ENCODE data around the gene BTF3. TPM values are rescaled to one million over a fixed set of nuclear protein-coding genes. Genes with fewer than 3 reads are reported as not detected.

BTF3 gene
- total and polyA plus RNA-seq, 2 of the 13 experiments (the other 11 are each of a cell fraction or from before 2014, with no cell fraction given): 557 to 698 TPM

DNA sequence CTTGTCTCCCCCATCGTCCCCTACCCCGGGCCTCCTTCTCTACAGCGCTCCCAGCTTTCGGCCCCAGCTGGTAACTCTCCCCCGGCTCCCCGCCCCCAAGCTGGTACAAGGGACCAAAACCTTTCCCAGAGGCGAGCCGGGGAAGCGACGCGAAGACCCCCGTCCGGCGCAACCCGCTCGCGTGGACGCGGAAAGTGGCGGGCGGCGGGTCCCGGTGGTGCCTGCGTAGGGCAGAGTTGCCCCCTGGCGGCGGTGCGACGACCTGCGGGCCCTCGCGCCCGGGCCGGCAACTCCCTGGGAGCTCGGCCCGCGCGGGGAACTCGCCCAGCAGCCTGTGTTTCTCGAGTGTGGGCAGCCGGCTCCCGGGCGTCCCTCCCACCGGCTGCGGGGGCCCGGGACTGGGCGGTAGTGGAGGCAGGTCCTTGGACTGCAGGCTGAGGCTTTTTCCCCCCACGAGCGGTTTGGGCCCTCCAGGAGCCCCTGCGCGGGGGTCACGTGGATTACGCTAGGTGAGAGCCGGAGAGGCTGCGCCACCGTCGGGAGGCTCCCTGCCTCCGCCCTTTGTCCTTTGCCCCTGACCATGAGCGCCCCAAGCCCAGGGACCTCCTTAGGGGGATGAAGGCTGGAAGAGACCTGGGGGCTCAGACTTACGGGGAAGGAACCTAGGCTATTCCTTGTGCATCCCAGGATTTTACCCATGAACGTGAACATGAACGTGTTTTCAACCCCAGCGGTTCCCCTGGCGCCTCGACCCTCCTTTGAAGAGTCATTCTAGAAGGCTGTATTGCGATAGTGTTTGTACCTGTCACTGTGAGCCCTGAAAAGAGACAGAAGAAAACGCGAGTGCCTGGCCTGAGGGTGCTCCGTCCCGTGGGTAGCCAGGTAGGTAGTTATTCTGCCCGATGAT is 46.8 kb upstream of the BTF3 start (continued):
- TF ChIP-seq HDAC1 (CRISPR knock-in tag; IDR thresholded peaks at IDR 0.05) (no peak), ZNF260 (CRISPR knock-in tag; IDR thresholded peaks at IDR 0.05; ENCODE audit: borderline replicate concordance, low read depth) (no peak), MTA3 (CRISPR knock-in tag; IDR thresholded peaks at IDR 0.05) (no peak), SUZ12 (IDR thresholded peaks at IDR 0.05; ENCODE audit: low read depth, low read length) (peak; percentile 12; the same call in 1 of the 2 replicates), ZNF563 (CRISPR knock-in tag; IDR thresholded peaks at IDR 0.05) (no peak), NR2F1 (CRISPR knock-in tag; IDR thresholded peaks at IDR 0.05) (no peak), BHLHE40 (IDR thresholded peaks at IDR 0.05; ENCODE audit: low read length) (no peak), MYNN (CRISPR knock-in tag; IDR thresholded peaks at IDR 0.05; ENCODE audit: low read depth) (no peak), SIN3B (IDR thresholded peaks at IDR 0.05; ENCODE audit: low read length) (no peak), MYC (CRISPR knock-in tag; IDR thresholded peaks at IDR 0.05; ENCODE audit: borderline replicate concordance) (no peak), SRSF9 (IDR thresholded peaks at IDR 0.05; ENCODE audit: borderline replicate concordance, insufficient read depth, low read depth, low read length, poor library complexity, severe bottlenecking) (no peak), ZNF570 (CRISPR knock-in tag; IDR thresholded peaks at IDR 0.05; ENCODE audit: borderline replicate concordance) (no peak), ZNF24 (IDR thresholded peaks at IDR 0.05) (no peak), KAT7 (CRISPR knock-in tag; IDR thresholded peaks at IDR 0.05; ENCODE audit: borderline replicate concordance) (no peak), ZKSCAN1 (IDR thresholded peaks at IDR 0.05; ENCODE audit: low read length) (no peak), ZNF788 (CRISPR knock-in tag; IDR thresholded peaks at IDR 0.05; ENCODE audit: borderline replicate concordance) (no peak)
- TF ChIP-seq, protein P1, sequence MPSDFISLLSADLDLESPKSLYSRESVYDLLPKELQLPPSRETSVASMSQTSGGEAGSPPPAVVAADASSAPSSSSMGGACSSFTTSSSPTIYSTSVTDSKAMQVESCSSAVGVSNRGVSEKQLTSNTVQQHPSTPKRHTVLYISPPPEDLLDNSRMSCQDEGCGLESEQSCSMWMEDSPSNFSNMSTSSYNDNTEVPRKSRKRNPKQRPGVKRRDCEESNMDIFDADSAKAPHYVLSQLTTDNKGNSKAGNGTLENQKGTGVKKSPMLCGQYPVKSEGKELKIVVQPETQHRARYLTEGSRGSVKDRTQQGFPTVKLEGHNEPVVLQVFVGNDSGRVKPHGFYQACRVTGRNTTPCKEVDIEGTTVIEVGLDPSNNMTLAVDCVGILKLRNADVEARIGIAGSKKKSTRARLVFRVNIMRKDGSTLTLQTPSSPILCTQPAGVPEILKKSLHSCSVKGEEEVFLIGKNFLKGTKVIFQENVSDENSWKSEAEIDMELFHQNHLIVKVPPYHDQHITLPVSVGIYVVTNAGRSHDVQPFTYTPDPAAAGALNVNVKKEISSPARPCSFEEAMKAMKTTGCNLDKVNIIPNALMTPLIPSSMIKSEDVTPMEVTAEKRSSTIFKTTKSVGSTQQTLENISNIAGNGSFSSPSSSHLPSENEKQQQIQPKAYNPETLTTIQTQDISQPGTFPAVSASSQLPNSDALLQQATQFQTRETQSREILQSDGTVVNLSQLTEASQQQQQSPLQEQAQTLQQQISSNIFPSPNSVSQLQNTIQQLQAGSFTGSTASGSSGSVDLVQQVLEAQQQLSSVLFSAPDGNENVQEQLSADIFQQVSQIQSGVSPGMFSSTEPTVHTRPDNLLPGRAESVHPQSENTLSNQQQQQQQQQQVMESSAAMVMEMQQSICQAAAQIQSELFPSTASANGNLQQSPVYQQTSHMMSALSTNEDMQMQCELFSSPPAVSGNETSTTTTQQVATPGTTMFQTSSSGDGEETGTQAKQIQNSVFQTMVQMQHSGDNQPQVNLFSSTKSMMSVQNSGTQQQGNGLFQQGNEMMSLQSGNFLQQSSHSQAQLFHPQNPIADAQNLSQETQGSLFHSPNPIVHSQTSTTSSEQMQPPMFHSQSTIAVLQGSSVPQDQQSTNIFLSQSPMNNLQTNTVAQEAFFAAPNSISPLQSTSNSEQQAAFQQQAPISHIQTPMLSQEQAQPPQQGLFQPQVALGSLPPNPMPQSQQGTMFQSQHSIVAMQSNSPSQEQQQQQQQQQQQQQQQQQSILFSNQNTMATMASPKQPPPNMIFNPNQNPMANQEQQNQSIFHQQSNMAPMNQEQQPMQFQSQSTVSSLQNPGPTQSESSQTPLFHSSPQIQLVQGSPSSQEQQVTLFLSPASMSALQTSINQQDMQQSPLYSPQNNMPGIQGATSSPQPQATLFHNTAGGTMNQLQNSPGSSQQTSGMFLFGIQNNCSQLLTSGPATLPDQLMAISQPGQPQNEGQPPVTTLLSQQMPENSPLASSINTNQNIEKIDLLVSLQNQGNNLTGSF (CRISPR knock-in tag; IDR thresholded peaks at IDR 0.05): no peak
- TF ChIP-seq, protein P2, sequence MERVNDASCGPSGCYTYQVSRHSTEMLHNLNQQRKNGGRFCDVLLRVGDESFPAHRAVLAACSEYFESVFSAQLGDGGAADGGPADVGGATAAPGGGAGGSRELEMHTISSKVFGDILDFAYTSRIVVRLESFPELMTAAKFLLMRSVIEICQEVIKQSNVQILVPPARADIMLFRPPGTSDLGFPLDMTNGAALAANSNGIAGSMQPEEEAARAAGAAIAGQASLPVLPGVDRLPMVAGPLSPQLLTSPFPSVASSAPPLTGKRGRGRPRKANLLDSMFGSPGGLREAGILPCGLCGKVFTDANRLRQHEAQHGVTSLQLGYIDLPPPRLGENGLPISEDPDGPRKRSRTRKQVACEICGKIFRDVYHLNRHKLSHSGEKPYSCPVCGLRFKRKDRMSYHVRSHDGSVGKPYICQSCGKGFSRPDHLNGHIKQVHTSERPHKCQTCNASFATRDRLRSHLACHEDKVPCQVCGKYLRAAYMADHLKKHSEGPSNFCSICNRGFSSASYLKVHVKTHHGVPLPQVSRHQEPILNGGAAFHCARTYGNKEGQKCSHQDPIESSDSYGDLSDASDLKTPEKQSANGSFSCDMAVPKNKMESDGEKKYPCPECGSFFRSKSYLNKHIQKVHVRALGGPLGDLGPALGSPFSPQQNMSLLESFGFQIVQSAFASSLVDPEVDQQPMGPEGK (CRISPR knock-in tag; IDR thresholded peaks at IDR 0.05): no peak
- TF ChIP-seq, protein P3, sequence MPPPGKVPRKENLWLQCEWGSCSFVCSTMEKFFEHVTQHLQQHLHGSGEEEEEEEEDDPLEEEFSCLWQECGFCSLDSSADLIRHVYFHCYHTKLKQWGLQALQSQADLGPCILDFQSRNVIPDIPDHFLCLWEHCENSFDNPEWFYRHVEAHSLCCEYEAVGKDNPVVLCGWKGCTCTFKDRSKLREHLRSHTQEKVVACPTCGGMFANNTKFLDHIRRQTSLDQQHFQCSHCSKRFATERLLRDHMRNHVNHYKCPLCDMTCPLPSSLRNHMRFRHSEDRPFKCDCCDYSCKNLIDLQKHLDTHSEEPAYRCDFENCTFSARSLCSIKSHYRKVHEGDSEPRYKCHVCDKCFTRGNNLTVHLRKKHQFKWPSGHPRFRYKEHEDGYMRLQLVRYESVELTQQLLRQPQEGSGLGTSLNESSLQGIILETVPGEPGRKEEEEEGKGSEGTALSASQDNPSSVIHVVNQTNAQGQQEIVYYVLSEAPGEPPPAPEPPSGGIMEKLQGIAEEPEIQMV (CRISPR knock-in tag; IDR thresholded peaks at IDR 0.05; ENCODE audit: low read depth): no peak
- TF ChIP-seq, protein P4, sequence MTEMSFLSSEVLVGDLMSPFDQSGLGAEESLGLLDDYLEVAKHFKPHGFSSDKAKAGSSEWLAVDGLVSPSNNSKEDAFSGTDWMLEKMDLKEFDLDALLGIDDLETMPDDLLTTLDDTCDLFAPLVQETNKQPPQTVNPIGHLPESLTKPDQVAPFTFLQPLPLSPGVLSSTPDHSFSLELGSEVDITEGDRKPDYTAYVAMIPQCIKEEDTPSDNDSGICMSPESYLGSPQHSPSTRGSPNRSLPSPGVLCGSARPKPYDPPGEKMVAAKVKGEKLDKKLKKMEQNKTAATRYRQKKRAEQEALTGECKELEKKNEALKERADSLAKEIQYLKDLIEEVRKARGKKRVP (CRISPR knock-in tag; IDR thresholded peaks at IDR 0.05): no peak
